ENCODE data around the gene TMEM169.

DNA sequence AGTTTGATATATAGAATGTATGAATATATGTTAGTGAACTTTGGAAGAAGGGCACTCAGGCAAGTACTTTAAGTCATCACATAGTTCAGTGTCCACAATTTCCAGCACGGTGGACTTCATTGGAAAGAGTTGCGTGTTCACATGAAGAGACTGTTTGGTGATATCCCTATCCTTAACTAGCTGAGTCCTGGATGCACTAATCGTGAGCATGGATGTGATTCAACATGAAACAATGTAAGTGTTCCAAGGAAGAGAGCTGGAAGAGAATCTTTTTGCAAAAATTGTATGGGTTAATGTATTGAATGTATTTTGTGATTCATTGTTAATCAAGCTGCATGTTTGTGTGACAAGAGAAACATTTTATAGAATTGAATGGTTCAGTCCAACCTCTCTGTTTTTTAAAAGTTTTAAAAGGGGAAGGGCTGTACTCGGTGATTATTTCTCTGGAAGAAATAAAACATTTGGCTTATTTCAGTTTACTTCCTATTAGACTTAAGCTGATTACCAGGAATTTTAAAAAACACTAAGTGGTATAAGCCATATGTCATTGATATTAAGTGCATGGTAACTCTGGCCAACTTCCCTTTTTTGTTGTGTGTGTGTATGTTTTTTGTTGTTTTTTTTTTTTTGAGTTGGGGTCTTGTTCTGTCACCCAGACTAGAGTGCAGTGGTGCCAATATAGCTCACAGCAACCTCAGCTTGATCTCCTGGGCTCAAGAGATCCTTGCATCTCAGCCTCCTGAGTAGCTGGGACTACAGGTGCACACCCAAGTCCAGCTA is 36.0 kb downstream of the TMEM169 start:
- TF ChIP-seq, protein P1, sequence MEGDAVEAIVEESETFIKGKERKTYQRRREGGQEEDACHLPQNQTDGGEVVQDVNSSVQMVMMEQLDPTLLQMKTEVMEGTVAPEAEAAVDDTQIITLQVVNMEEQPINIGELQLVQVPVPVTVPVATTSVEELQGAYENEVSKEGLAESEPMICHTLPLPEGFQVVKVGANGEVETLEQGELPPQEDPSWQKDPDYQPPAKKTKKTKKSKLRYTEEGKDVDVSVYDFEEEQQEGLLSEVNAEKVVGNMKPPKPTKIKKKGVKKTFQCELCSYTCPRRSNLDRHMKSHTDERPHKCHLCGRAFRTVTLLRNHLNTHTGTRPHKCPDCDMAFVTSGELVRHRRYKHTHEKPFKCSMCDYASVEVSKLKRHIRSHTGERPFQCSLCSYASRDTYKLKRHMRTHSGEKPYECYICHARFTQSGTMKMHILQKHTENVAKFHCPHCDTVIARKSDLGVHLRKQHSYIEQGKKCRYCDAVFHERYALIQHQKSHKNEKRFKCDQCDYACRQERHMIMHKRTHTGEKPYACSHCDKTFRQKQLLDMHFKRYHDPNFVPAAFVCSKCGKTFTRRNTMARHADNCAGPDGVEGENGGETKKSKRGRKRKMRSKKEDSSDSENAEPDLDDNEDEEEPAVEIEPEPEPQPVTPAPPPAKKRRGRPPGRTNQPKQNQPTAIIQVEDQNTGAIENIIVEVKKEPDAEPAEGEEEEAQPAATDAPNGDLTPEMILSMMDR (IDR thresholded peaks at IDR 0.05): no peak
- TF ChIP-seq POLR2A (IDR thresholded peaks at IDR 0.05) (no peak), POLR2AphosphoS5 (IDR thresholded peaks at IDR 0.05) (no peak), EP300 (IDR thresholded peaks at IDR 0.05; ENCODE audit: low read depth) (no peak)

Data from transverse colon (tissue), 4 donors.